HCT116 (cell line): ENCODE data around the gene NUDT22. TPM values are rescaled to one million over a fixed set of nuclear protein-coding genes. Genes with fewer than 3 reads are reported as not detected.

Experiments
- ATAC-seq: fragments of 200-7000 bp; cut with Tn5 transposase; 2 replicates; pipeline ENCODE4 v1.9.1; 2020; ENCODE audit warnings: mild to moderate bottlenecking, moderate library complexity
- BruUV-seq: library from RNA; stranded (reverse); fragments of 400-500 nt; replicated peaks from 2 replicates; lab custom pipeline; 2021; lab: Mats Ljungman, UMichigan
- CTCF ChIA-PET: fragments of 300-600 bp; sonication (Branson Sonifier 250); formaldehyde crosslinking; loops from one replicate; lab custom pipeline; 2021; ENCODE audit warnings: antibody characterized with exemption; lab: Charles Lee
- POLR2A ChIA-PET: fragments of 300-600, 350-600 bp; sonication (Branson Sonifier 250); formaldehyde crosslinking; loops from one replicate; lab custom pipeline; 2021; ENCODE audit warnings: antibody characterized with exemption; lab: Charles Lee
- RAD21 ChIA-PET, 2 experiments: fragments of 300-600 bp; sonication (Branson Sonifier 250); formaldehyde crosslinking; loops; one replicate each; lab custom pipeline; 2023; ENCODE audit warnings: low total read pairs in 2 of 2; ENCODE audit not compliant: uncharacterized antibody in 2 of 2, unreplicated experiment in 2 of 2, low non-redundant PET in 1 of 2; lab: Charles Lee
- DNase-seq: peaks from one replicate; pipeline ENCODE4 v3.0.0-alpha.2; 2010; ENCODE audit warnings: low read depth, low spot score
- H2AFZ ChIP-seq: fragments of 200-600 bp; shearing (Covaris generic), sonication (generic); 2 replicates; pipeline ENCODE4 v1.6.1; 2017; ENCODE audit warnings: low read depth, mixed run types, mixed read lengths, antibody characterized with exemption, low read length; ENCODE audit not compliant: poor library complexity, severe bottlenecking
- H3K27ac ChIP-seq: 2 replicates; pipeline ENCODE4 v1.5.1; 2012; ENCODE audit warnings: low read depth, low read length
- H3K27me3 ChIP-seq: fragments of 200-600 bp; sonication (generic); 2 replicates; pipeline ENCODE4 v1.6.1; 2016; ENCODE audit warnings: mixed run types, low read length, mixed read lengths; ENCODE audit not compliant: insufficient read depth
- H3K36me3 ChIP-seq, 2 experiments: fragments of 200-500 bp in 1 of 2; fragments of 200-600 bp in 1 of 2; sonication (Bioruptor generic) in 1 of 2; sonication (generic) in 1 of 2; 2 replicates each; pipeline versions ENCODE4 v1.5.1 to v1.6.1; 2014 to 2016; ENCODE audit warnings: low read length in 2 of 2, inconsistent platforms in 1 of 2, mixed read lengths in 1 of 2, mixed run types in 1 of 2; ENCODE audit not compliant: insufficient read depth in 2 of 2, control insufficient read depth in 1 of 2
- H3K4me1 ChIP-seq, 2 experiments: fragments of 200-600 bp in 1 of 2; sonication (generic) in 1 of 2; 2 replicates each; pipeline versions ENCODE4 v1.5.1 to v1.6.1; 2012 to 2017; ENCODE audit warnings: low read length in 2 of 2, inconsistent platforms in 1 of 2, mild to moderate bottlenecking in 1 of 2, mixed read lengths in 1 of 2, mixed run types in 1 of 2, moderate library complexity in 1 of 2; ENCODE audit not compliant: insufficient read depth in 2 of 2, control insufficient read depth in 1 of 2
- H3K4me2 ChIP-seq: fragments of 200-600 bp; sonication (generic); 2 replicates; pipeline ENCODE4 v1.6.1; 2017; ENCODE audit warnings: mixed run types, low read length, mixed read lengths
- H3K4me3 ChIP-seq, 2 experiments: fragments of 200-600 bp in 1 of 2; sonication (generic) in 1 of 2; replicated peaks in 1 of 2; 2 replicates each; pipeline ENCODE4 v1.5.1; 2011 to 2016; ENCODE audit warnings: low read length in 2 of 2, control low read depth in 1 of 2, low read depth in 1 of 2, mild to moderate bottlenecking in 1 of 2, mixed read lengths in 1 of 2, mixed run types in 1 of 2
- H3K79me2 ChIP-seq: fragments of 200-600 bp; sonication (generic); 2 replicates; pipeline ENCODE4 v1.6.1; 2017; ENCODE audit warnings: mild to moderate bottlenecking, mixed run types, low read length, moderate library complexity, mixed read lengths; ENCODE audit not compliant: insufficient read depth
- H3K9ac ChIP-seq: fragments of 200-600 bp; sonication (generic); 2 replicates; pipeline ENCODE4 v1.6.1; 2016; ENCODE audit warnings: low read length, mixed read lengths
- H3K9me2 ChIP-seq: fragments of 200-600 bp; sonication (generic), shearing (Covaris generic); 2 replicates; pipeline ENCODE4 v1.6.1; 2017; ENCODE audit warnings: mixed run types, mild to moderate bottlenecking, moderate library complexity; ENCODE audit not compliant: insufficient read depth
- H3K9me3 ChIP-seq, 2 experiments: fragments of 200-500 bp in 1 of 2; fragments of 200-600 bp in 1 of 2; sonication (Bioruptor generic) in 1 of 2; sonication (generic) in 1 of 2; 2 replicates each; pipeline ENCODE4 v1.6.1; 2014 to 2017; ENCODE audit warnings: low read length in 2 of 2, mixed read lengths in 2 of 2, inconsistent platforms in 1 of 2, low read depth in 1 of 2, mild to moderate bottlenecking in 1 of 2, mixed run types in 1 of 2, moderate library complexity in 1 of 2; ENCODE audit not compliant: control insufficient read depth in 1 of 2, insufficient read depth in 1 of 2
- H4K20me1 ChIP-seq: fragments of 200-600 bp; sonication (generic), shearing (Covaris generic); 2 replicates; pipeline ENCODE4 v1.6.1; 2017; ENCODE audit warnings: mixed run types, mild to moderate bottlenecking, moderate library complexity; ENCODE audit not compliant: insufficient read depth
- CBX3 ChIP-seq: IDR thresholded peaks from 2 replicates; pipeline ENCODE4 v1.6.1; 2012; ENCODE audit warnings: low read depth
- EGR1 ChIP-seq: IDR thresholded peaks from 2 replicates; pipeline ENCODE4 v1.6.1; 2012; ENCODE audit warnings: low read depth
- EZH2phosphoT487 ChIP-seq: fragments of 200-600 bp; IDR thresholded peaks from 2 replicates; pipeline ENCODE4 v1.6.1; 2018; ENCODE audit warnings: antibody characterized with exemption, borderline replicate concordance
- JUND ChIP-seq: IDR thresholded peaks from 2 replicates; pipeline ENCODE4 v1.6.1; 2012
- POLR2A ChIP-seq: IDR thresholded peaks from 2 replicates; pipeline ENCODE4 v1.7.0; 2011; ENCODE audit warnings: borderline replicate concordance; ENCODE audit not compliant: insufficient read depth, insufficient read length; ENCODE audit errors: extremely low read depth
- RAD21 ChIP-seq: IDR thresholded peaks from 2 replicates; pipeline ENCODE4 v1.6.1; 2012; ENCODE audit warnings: low read depth, mild to moderate bottlenecking
- SIN3A ChIP-seq: IDR thresholded peaks from 2 replicates; pipeline ENCODE4 v1.6.1; 2012; ENCODE audit warnings: low read depth
- TCF7L2 ChIP-seq: IDR thresholded peaks from 2 replicates; pipeline ENCODE4 v1.7.0; 2011; ENCODE audit warnings: borderline replicate concordance, inconsistent platforms; ENCODE audit not compliant: insufficient read depth, insufficient read length; ENCODE audit errors: extremely low read depth
- YY1 ChIP-seq: IDR thresholded peaks from 2 replicates; pipeline ENCODE4 v1.6.1; 2011; ENCODE audit warnings: low read length, low read depth, moderate library complexity, mild to moderate bottlenecking; ENCODE audit not compliant: insufficient replicate concordance; ENCODE audit errors: extremely low read depth
- intact Hi-C: fragments of 100-400 bp; cut with micrococcal nuclease; formaldehyde crosslinking; loops from 2 replicates; pipeline ENCODE4 v1.10.0; 2022
- total RNA-seq: library from RNA; stranded (reverse); gene quantifications from one replicate; pipeline ENCODE4 v1.2.1, GENCODE V29; 2021; ENCODE audit not compliant: unreplicated experiment
- TF ChIP-seq, protein P1 (sequence below): IDR thresholded peaks from 2 replicates; pipeline ENCODE4 v1.6.1; 2012; ENCODE audit warnings: low read depth
- TF ChIP-seq, protein P2 (sequence below): IDR thresholded peaks from 2 replicates; pipeline ENCODE4 v1.6.1; 2012
- TF ChIP-seq, protein P3 (sequence below): IDR thresholded peaks from 2 replicates; pipeline ENCODE4 v1.6.1; 2011; ENCODE audit warnings: mild to moderate bottlenecking, low read length, moderate library complexity; ENCODE audit not compliant: insufficient replicate concordance; ENCODE audit errors: extremely low read depth

NUDT22 gene
- total RNA-seq, 1 experiment from 2014 or later = 70.9 TPM

DNA sequence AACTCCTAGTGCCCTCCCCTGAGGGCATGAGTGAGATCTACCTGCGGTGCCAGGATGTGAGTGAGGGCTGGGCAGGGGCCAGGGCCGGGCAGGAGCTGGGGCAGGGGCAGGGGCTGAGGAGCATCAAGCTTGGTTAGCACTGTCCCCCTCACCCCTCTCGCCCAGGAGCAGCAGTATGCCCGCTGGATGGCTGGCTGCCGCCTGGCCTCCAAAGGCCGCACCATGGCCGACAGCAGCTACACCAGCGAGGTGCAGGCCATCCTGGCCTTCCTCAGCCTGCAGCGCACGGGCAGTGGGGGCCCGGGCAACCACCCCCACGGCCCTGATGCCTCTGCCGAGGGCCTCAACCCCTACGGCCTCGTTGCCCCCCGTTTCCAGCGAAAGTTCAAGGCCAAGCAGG is 5.8 kb upstream of the NUDT22 start:
- no peak overlapping the region for H3K9ac ChIP-seq
- peaks cover 0 to 6% of the 10 kb centered on the region in 2 experiments; a peak in 1 of 4 replicates for H3K36me3 ChIP-seq
- TF ChIP-seq, protein P1, sequence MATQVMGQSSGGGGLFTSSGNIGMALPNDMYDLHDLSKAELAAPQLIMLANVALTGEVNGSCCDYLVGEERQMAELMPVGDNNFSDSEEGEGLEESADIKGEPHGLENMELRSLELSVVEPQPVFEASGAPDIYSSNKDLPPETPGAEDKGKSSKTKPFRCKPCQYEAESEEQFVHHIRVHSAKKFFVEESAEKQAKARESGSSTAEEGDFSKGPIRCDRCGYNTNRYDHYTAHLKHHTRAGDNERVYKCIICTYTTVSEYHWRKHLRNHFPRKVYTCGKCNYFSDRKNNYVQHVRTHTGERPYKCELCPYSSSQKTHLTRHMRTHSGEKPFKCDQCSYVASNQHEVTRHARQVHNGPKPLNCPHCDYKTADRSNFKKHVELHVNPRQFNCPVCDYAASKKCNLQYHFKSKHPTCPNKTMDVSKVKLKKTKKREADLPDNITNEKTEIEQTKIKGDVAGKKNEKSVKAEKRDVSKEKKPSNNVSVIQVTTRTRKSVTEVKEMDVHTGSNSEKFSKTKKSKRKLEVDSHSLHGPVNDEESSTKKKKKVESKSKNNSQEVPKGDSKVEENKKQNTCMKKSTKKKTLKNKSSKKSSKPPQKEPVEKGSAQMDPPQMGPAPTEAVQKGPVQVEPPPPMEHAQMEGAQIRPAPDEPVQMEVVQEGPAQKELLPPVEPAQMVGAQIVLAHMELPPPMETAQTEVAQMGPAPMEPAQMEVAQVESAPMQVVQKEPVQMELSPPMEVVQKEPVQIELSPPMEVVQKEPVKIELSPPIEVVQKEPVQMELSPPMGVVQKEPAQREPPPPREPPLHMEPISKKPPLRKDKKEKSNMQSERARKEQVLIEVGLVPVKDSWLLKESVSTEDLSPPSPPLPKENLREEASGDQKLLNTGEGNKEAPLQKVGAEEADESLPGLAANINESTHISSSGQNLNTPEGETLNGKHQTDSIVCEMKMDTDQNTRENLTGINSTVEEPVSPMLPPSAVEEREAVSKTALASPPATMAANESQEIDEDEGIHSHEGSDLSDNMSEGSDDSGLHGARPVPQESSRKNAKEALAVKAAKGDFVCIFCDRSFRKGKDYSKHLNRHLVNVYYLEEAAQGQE = no peak
- TF ChIP-seq TCF7L2 (no peak), YY1 (no peak), SIN3A (no peak), JUND (no peak), EGR1 (no peak), CBX3 (no peak), RAD21 (no peak), POLR2A (no peak), EZH2phosphoT487 (no peak)
- TF ChIP-seq, protein P2, sequence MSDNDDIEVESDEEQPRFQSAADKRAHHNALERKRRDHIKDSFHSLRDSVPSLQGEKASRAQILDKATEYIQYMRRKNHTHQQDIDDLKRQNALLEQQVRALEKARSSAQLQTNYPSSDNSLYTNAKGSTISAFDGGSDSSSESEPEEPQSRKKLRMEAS = no peak
- TF ChIP-seq, protein P3, sequence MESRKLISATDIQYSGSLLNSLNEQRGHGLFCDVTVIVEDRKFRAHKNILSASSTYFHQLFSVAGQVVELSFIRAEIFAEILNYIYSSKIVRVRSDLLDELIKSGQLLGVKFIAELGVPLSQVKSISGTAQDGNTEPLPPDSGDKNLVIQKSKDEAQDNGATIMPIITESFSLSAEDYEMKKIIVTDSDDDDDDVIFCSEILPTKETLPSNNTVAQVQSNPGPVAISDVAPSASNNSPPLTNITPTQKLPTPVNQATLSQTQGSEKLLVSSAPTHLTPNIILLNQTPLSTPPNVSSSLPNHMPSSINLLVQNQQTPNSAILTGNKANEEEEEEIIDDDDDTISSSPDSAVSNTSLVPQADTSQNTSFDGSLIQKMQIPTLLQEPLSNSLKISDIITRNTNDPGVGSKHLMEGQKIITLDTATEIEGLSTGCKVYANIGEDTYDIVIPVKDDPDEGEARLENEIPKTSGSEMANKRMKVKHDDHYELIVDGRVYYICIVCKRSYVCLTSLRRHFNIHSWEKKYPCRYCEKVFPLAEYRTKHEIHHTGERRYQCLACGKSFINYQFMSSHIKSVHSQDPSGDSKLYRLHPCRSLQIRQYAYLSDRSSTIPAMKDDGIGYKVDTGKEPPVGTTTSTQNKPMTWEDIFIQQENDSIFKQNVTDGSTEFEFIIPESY = no peak
- ATAC-seq = no peak
- H3K27me3 ChIP-seq = no peaks in the 10 kb centered on the region
- ChIA-PET CTCF (no interaction called here), RAD21 (no interaction called here), POLR2A (no interaction called here)
- no peaks in the 10 kb centered on the region for H4K20me1 ChIP-seq
- peaks cover 6% of the 10 kb centered on the region; the same call in 1 of the 2 replicates for H3K79me2 ChIP-seq
- no peaks in the 10 kb centered on the region for H3K9me3 ChIP-seq
- H3K4me3 ChIP-seq = no peak overlapping the region
- DNase-seq = no peak
- BruUV-seq = no TSS peak
- H3K4me2 ChIP-seq = no peak overlapping the region
- no peak overlapping the region for H2AFZ ChIP-seq
- H3K27ac ChIP-seq = no peak overlapping the region
- H3K4me1 ChIP-seq = peaks cover 4 to 6% of the 10 kb centered on the region in 2 experiments; a peak in 3 of 4 replicates
- no peaks in the 10 kb centered on the region for H3K9me2 ChIP-seq
- intact Hi-C loops = no loop called here
